Neural crest cell (in vitro differentiated cells): ENCODE results near the gene PEX3. TPM values are rescaled to one million over a fixed set of nuclear protein-coding genes. Genes with fewer than 3 reads are reported as not detected.

Source experiments
- DNase-seq: peaks from one replicate; pipeline ENCODE4 v3.0.0; 2021; ENCODE audit warnings: low read depth, mixed read lengths, low spot score
- H3K27ac Mint-ChIP-seq: one replicate; pipeline ENCODE4 v1.8.0; 2021; ENCODE audit warnings: mild to moderate bottlenecking, mixed read lengths; ENCODE audit not compliant: unreplicated experiment
- H3K27me3 Mint-ChIP-seq: 2 replicates; pipeline ENCODE4 v1.8.0; 2021; ENCODE audit warnings: low read depth, mild to moderate bottlenecking, mixed read lengths
- H3K36me3 Mint-ChIP-seq: 2 replicates; pipeline ENCODE4 v1.8.0; 2021; ENCODE audit warnings: low read depth, mild to moderate bottlenecking, mixed read lengths
- H3K4me1 Mint-ChIP-seq: 2 replicates; pipeline ENCODE4 v1.8.0; 2021; ENCODE audit warnings: mixed read lengths
- H3K4me3 Mint-ChIP-seq: one replicate; pipeline ENCODE4 v1.8.0; 2021; ENCODE audit warnings: mild to moderate bottlenecking, mixed read lengths
- H3K9me3 Mint-ChIP-seq: 2 replicates; pipeline ENCODE4 v1.8.0; 2021; ENCODE audit warnings: mixed read lengths
- total RNA-seq: library from RNA; stranded (reverse); gene quantifications from 2 replicates; pipeline ENCODE4 v1.2.1, GENCODE V29; 2021
- TF ChIP-seq, protein P1 (sequence below): fragments of 200-600 bp; sonication (generic); conservative IDR thresholded peaks from 2 replicates; pipeline ENCODE4 v1.5.0; 2021; ENCODE audit warnings: antibody characterized with exemption, mild to moderate bottlenecking

PEX3 gene
- total RNA-seq, 1 donor from 2014 or later: 12.6 TPM

DNA sequence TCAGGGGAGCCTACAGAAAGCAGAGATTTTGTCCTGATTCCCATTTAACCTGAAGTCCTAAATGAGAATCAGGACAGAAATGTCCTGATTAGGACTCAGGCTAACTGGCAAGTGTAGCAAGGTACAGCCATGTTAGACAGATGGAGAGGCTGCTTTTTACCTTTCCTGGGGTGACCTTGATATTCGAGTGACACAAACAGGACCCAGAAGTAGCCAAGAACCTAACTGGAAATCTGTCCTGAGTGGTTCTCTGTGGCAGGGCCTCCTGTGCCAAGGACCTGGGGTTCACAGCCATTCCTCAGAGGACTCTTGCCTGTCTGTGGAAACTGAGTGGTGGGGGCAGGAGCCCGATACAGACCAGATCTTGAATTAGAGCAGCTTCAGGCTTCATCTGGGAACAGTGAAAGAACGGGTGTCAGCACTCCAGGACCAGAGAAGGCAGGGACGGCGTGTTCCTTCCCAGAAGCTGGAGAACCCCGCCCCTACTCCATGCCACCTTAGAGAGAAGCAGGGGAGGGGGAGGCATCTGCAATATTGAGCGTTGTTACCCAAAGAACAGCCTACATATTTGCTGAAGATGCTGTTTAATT, 65.3 kb downstream of the PEX3 start:
- H3K4me3 Mint-ChIP-seq: no peak overlapping the region
- peaks cover 6% of the 10 kb centered on the region for H3K27me3 Mint-ChIP-seq
- no peak overlapping the region for H3K27ac Mint-ChIP-seq
- H3K9me3 Mint-ChIP-seq: peaks cover 2% of the 10 kb centered on the region
- DNase-seq: no peak
- H3K36me3 Mint-ChIP-seq: no peaks in the 10 kb centered on the region
- TF ChIP-seq, protein P1, sequence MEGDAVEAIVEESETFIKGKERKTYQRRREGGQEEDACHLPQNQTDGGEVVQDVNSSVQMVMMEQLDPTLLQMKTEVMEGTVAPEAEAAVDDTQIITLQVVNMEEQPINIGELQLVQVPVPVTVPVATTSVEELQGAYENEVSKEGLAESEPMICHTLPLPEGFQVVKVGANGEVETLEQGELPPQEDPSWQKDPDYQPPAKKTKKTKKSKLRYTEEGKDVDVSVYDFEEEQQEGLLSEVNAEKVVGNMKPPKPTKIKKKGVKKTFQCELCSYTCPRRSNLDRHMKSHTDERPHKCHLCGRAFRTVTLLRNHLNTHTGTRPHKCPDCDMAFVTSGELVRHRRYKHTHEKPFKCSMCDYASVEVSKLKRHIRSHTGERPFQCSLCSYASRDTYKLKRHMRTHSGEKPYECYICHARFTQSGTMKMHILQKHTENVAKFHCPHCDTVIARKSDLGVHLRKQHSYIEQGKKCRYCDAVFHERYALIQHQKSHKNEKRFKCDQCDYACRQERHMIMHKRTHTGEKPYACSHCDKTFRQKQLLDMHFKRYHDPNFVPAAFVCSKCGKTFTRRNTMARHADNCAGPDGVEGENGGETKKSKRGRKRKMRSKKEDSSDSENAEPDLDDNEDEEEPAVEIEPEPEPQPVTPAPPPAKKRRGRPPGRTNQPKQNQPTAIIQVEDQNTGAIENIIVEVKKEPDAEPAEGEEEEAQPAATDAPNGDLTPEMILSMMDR: no peak
- H3K4me1 Mint-ChIP-seq: peaks cover 14% of the 10 kb centered on the region

DNA sequence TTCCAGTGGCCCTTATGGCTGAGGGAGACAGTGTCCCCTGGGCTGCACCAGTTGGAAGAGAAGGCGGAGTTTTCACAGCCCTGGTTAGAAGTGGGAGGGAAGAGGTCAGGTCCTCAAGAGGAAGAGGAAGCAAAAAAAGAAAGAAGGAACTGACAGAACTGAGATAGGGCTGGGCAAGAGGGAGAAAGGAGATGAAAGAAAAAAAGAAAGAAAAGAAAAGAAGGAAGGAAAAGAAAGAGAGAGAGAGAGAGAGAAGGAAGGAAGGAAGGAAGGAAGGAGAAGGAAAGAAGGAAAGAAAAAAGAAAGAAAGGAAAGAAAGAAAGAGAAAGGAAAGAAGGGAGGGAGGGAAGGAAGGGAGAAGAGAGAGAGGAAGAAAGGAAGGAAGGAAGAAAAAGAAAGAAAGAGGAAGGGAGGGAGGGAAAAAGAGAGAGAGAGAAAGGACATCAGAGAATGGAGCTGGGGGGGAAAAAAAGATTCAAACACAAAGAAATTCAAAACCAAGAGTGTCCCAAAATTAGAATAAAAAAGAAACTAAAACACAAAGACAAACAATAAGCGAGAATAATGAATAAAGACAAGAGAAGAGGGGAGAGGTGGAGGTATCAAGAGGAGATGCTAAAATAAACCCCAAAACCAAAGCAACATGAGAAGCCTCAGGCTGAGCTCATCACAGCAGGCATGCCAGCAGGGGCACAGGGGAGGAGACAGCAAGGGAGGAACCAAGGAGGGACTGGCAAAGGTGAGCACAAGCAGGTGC, 66.3 kb downstream of the PEX3 start:
- DNase-seq: no peak
- TF ChIP-seq, protein P1: no peak
- Mint-ChIP-seq H3K4me3 (no peak overlapping the region), H3K27ac (no peak overlapping the region), H3K27me3 (peaks cover 6% of the 10 kb centered on the region), H3K4me1 (peaks cover 7% of the 10 kb centered on the region), H3K9me3 (peaks cover 2% of the 10 kb centered on the region), H3K36me3 (no peaks in the 10 kb centered on the region)

DNA sequence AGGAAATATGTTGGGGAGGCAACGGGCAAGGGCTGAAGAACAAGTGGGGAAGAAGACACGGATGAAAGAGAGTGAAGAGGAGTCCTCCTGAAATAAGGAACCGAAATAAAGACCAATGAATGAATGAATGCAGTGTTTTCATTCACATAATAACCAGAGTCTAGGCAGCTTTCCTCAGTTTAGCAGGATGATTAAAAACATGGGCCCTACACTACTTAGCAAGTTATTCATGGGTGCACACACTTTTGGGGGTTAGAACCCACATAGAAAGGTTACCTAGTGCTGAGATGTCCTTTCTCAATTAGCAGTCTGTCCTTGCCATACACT, 66.8 kb downstream of the PEX3 start:
- Mint-ChIP-seq H3K4me1 (peaks cover 4% of the 10 kb centered on the region), H3K9me3 (peaks cover 2% of the 10 kb centered on the region), H3K27me3 (peaks cover 6% of the 10 kb centered on the region), H3K4me3 (no peak overlapping the region), H3K27ac (no peak overlapping the region), H3K36me3 (no peaks in the 10 kb centered on the region)
- TF ChIP-seq, protein P1: no peak
- DNase-seq: no peak

DNA sequence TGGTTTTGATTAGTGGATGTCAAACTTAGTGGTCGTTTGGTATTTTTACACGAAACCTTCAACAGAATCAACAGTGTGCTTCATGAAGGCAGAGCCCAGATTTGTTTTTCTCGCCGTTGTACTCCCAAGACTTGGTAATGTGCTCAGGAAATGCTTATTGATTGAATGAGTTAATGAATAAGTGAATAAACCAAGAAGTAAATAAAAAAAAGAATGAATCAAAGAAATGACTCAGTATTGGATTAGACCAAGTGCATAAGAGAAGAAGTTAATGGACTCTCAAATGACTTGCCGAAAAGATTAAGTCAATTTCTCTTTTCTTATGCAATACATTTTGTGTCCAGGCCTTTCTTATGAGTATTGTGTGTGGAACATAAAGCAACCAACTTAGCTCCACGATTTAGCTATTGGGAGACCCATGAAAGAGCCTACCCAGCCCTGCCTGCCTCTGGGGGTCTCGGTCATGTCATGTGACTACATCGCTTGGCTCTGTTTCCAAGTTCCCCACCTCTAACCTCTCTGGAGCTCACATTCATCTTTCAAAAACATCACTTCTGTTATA, 71.5 kb downstream of the PEX3 start:
- TF ChIP-seq, protein P1: no peak
- Mint-ChIP-seq H3K4me3 (no peak overlapping the region), H3K9me3 (no peaks in the 10 kb centered on the region), H3K27me3 (peaks cover 2% of the 10 kb centered on the region), H3K36me3 (no peaks in the 10 kb centered on the region), H3K27ac (no peak overlapping the region), H3K4me1 (no peaks in the 10 kb centered on the region)
- DNase-seq: no peak

DNA sequence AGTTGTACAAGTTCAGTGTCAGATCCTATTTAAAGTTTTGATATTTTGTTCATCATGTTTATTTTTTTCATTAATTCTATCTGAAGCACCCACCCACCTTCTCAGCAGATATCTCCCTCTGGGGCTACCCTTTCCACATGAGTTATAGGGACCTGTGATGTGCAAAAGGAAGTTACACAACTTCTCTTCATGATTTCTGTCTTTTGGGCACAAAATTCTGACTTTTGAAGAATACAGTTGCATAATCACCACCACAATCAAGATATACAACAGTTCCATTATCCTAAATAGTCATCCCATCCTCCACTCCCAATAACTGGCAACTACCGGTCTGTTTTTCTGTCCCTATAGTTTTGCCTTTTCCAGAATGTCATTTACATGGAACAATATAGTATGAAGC, 74.8 kb downstream of the PEX3 start:
- H3K27ac Mint-ChIP-seq: no peak overlapping the region
- DNase-seq: no peak

More for the DNA sequence above, 74.8 kb downstream of the PEX3 start:
- TF ChIP-seq, protein P1: no peak
- no peak overlapping the region for H3K4me3 Mint-ChIP-seq
- H3K9me3 Mint-ChIP-seq: no peaks in the 10 kb centered on the region
- H3K27me3 Mint-ChIP-seq: no peaks in the 10 kb centered on the region
- H3K4me1 Mint-ChIP-seq: no peaks in the 10 kb centered on the region
- H3K36me3 Mint-ChIP-seq: no peaks in the 10 kb centered on the region
